WTC11 (cell line): Measurements from ENCODE around the gene ITK.

Source experiments
- AFF4 ChIP-seq: sonication (generic); formaldehyde crosslinking; IDR thresholded peaks from 2 replicates; pipeline ENCODE4 v1.8.1; 2023; ENCODE audit warnings: mild to moderate bottlenecking, missing genetic modification reagents, borderline replicate concordance
- CREM ChIP-seq: sonication (generic); formaldehyde crosslinking; IDR thresholded peaks from 2 replicates; pipeline ENCODE4 v1.8.1; 2022; ENCODE audit warnings: mild to moderate bottlenecking, missing genetic modification reagents, moderate library complexity
- ELF4 ChIP-seq: sonication (generic); formaldehyde crosslinking; IDR thresholded peaks from 2 replicates; pipeline ENCODE4 v1.8.1; 2022; ENCODE audit warnings: low read depth, mild to moderate bottlenecking, moderate library complexity, missing genetic modification reagents
- GABPB1 ChIP-seq: sonication (generic); formaldehyde crosslinking; IDR thresholded peaks from 2 replicates; pipeline ENCODE4 v1.8.1; 2023; ENCODE audit warnings: mild to moderate bottlenecking, missing genetic modification reagents
- HMGXB4 ChIP-seq: sonication (generic); formaldehyde crosslinking; IDR thresholded peaks from 2 replicates; pipeline ENCODE4 v1.8.1; 2023; ENCODE audit warnings: mild to moderate bottlenecking, moderate library complexity, missing genetic modification reagents
- SMAD3 ChIP-seq: sonication (generic); formaldehyde crosslinking; IDR thresholded peaks from 2 replicates; pipeline ENCODE4 v1.8.0; 2022; ENCODE audit warnings: missing genetic modification reagents, mild to moderate bottlenecking, borderline replicate concordance
- TCF7 ChIP-seq: sonication (generic); formaldehyde crosslinking; IDR thresholded peaks from 2 replicates; pipeline ENCODE4 v1.8.0; 2022; ENCODE audit warnings: mild to moderate bottlenecking, low read depth, missing genetic modification reagents, moderate library complexity
- ZNF281 ChIP-seq: sonication (generic); formaldehyde crosslinking; IDR thresholded peaks from 2 replicates; pipeline ENCODE4 v1.8.0; 2023; ENCODE audit warnings: mild to moderate bottlenecking, missing genetic modification reagents
- TF ChIP-seq, protein P1 (sequence below): fragments of 200-600 bp; IDR thresholded peaks from 2 replicates; pipeline ENCODE4 v1.8.0; 2022; ENCODE audit warnings: antibody characterized with exemption
- TF ChIP-seq, protein P2 (sequence below): sonication (generic); formaldehyde crosslinking; IDR thresholded peaks from 2 replicates; pipeline ENCODE4 v1.8.1; 2022; ENCODE audit warnings: low read depth, mild to moderate bottlenecking, moderate library complexity, missing genetic modification reagents, borderline replicate concordance

GRCh38 chr5:157247267-157247666 is 66.6 kb downstream of the ITK start:
- TF ChIP-seq AFF4 (CRISPR knock-in tag) (no peak), TCF7 (CRISPR knock-in tag) (no peak), GABPB1 (CRISPR knock-in tag) (no peak), CREM (no peak), HMGXB4 (CRISPR knock-in tag) (no peak), ZNF281 (no peak), ELF4 (CRISPR knock-in tag) (no peak), SMAD3 (no peak)
- TF ChIP-seq, protein P1, sequence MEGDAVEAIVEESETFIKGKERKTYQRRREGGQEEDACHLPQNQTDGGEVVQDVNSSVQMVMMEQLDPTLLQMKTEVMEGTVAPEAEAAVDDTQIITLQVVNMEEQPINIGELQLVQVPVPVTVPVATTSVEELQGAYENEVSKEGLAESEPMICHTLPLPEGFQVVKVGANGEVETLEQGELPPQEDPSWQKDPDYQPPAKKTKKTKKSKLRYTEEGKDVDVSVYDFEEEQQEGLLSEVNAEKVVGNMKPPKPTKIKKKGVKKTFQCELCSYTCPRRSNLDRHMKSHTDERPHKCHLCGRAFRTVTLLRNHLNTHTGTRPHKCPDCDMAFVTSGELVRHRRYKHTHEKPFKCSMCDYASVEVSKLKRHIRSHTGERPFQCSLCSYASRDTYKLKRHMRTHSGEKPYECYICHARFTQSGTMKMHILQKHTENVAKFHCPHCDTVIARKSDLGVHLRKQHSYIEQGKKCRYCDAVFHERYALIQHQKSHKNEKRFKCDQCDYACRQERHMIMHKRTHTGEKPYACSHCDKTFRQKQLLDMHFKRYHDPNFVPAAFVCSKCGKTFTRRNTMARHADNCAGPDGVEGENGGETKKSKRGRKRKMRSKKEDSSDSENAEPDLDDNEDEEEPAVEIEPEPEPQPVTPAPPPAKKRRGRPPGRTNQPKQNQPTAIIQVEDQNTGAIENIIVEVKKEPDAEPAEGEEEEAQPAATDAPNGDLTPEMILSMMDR = no peak
- TF ChIP-seq, protein P2, sequence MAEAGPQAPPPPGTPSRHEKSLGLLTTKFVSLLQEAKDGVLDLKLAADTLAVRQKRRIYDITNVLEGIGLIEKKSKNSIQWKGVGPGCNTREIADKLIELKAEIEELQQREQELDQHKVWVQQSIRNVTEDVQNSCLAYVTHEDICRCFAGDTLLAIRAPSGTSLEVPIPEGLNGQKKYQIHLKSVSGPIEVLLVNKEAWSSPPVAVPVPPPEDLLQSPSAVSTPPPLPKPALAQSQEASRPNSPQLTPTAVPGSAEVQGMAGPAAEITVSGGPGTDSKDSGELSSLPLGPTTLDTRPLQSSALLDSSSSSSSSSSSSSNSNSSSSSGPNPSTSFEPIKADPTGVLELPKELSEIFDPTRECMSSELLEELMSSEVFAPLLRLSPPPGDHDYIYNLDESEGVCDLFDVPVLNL = no peak
